Measurements from ENCODE around the gene C19orf47.

GRCh38 chr19:40393894-40394815 lies 46.0 kb upstream of the C19orf47 start:
- TF ChIP-seq CTCF (IDR thresholded peaks at IDR 0.05 in 4 of 5, conservative IDR thresholded peaks at IDR 0.05 in 1 of 5) (no peak), POLR2A (IDR thresholded peaks at IDR 0.05) (no peak)
